ENCODE results near the gene TF.

TF gene

DNA sequence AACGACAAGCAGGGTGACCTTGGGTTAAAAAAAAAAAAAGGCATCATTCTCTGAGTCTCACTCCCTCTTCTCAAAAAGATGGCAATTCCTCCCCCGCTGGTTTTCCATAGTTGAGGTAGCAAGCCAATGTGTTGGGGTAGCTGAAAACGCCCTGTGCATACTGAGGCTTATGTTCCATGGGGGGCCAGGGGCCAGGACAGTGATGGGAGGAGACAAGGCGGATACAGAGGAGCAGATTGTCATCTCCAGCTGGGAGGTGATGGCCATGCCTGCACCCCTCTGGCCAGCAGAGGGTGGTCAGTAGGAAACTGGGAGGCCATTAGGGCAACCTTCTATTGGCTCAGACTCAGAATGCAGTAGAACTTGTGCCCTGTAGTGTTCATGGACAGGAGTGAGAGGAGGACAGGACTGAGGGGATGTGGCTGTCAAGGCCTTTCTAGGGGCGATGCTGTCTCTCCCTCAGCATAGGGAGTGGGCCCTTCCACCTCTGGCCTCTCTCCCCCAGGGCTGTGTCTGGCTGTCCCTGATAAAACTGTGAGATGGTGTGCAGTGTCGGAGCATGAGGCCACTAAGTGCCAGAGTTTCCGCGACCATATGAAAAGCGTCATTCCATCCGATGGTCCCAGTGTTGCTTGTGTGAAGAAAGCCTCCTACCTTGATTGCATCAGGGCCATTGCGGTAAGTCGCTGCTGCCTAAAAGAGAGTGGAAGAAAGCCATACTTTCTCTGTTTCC, 1.9 kb downstream of the TF start:
- no peak for DNase-seq (ENCODE audit: low read depth)

DNA sequence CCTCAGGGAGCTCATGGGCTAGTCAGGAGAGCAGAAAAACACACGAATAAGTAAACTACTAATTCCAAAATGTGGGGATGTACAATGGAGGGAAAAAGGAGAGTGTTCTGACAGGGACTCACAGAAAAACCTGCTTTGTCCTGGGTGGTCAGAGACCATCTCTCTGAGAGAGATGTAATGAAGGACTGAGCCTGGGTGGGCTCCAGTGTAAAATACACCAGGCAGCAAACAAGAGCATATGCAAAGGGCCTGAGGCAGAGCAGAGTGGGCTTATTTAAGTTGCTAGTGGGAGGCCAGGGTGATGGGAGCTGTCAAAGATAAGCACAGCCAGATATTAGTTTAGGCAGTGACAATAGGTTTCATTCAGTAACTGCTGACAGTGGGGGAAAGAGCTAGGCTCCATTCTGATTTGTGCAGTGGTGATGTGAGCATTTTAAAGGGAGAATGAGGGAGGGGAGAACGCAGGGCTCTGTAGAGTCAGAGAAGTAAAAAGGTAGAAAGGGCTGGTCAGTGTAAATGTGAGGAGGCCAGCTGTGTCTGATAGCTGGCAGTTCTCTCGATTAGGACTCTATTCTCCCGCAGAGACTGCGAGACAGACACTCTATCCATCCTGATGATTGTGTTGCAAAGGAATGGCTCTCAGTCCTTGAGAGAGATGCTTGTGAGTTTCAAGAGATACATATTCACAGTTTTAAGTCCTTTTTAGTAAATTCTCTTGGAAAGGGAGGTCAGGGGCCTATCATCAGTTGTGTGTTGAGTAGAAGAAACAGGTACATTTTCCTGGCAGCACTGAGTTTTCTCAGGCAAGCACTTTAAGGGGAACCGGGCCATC, 3.5 kb downstream of the TF start:
- no peak for DNase-seq (ENCODE audit: low read depth)

DNA sequence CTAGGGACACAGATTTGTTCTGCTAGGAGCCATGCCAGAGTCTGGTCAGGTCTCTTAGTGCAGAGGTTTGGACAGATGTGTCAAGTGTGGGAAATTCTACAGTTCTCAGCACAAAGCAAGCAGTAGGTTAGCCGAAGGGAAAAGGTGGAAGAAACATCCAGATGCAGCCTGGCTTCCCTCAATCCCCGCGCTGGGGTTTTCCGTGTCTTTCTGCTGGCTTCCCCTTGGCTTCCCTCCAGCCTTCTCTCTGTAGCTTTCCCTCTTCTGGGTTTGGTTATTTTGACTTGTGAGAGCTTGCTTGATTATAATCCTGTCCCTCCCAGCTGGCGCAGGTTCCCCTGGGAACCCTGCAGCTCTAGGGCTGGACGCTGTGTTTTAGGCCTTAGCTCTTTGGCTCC, 4.1 kb downstream of the TF start:
- no peak for DNase-seq (ENCODE audit: low read depth)

DNA sequence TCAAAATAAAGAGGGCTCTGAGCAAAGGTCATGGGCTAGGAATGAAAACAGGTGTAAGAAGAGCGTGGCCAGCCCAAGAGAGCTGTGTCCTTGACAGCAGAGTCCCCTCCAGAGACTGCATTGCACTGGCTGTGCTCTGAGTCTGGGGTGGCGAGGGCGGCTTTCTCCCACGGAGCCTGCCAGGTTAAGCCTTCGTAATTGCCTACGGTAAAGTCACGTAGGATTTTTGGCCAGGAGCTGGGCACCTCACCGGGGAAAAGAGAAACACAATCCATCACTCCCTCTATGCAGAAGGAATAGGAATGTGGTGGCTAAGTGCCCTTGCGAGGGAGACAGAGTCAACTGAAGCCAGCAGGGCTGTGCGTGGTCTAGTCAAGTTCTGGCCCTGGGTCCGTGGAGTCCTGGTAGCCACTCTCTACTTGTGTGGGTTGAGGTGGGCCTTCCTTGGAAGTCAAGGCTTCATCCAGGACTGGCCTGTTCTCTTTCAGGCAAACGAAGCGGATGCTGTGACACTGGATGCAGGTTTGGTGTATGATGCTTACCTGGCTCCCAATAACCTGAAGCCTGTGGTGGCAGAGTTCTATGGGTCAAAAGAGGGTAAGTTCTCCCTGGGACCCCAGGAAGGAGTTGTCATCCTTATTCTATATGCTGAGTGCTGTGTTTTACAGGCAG, 7.0 kb downstream of the TF start:
- no peak for DNase-seq (ENCODE audit: low read depth)

DNA sequence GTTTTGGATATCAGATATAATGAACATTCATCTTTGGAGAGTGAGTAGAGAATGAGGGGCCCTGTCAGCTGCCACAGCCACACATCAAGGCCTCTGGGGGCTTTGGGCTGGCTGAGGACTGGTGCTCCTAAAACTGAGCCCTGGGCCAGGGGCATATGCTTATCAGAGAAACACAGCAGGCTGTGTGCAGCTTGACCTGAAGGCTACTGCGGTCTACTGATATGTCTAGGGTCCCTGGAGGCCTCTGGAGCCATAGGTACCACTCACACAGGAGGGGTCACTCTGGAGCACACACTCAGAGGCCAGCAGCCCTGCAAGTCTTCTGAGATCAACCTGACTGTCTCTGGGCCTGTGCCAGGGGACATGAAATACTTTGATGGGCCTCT, 7.6 kb downstream of the TF start:
- DNase-seq (ENCODE audit: low read depth), result no peak

DNA sequence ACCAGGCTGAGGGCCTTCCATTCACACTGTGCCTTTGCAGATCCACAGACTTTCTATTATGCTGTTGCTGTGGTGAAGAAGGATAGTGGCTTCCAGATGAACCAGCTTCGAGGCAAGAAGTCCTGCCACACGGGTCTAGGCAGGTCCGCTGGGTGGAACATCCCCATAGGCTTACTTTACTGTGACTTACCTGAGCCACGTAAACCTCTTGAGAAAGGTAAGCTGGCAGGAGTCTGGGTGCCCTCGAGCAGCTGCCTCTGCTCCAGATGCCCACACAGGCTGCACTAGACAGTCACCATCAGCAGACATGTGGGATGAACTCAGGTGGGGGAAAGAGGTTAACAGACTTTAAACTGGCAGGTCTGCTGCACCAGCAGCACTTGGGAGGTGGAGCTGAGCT, 8.3 kb downstream of the TF start:
- DNase-seq (ENCODE audit: low read depth), result no peak

DNA sequence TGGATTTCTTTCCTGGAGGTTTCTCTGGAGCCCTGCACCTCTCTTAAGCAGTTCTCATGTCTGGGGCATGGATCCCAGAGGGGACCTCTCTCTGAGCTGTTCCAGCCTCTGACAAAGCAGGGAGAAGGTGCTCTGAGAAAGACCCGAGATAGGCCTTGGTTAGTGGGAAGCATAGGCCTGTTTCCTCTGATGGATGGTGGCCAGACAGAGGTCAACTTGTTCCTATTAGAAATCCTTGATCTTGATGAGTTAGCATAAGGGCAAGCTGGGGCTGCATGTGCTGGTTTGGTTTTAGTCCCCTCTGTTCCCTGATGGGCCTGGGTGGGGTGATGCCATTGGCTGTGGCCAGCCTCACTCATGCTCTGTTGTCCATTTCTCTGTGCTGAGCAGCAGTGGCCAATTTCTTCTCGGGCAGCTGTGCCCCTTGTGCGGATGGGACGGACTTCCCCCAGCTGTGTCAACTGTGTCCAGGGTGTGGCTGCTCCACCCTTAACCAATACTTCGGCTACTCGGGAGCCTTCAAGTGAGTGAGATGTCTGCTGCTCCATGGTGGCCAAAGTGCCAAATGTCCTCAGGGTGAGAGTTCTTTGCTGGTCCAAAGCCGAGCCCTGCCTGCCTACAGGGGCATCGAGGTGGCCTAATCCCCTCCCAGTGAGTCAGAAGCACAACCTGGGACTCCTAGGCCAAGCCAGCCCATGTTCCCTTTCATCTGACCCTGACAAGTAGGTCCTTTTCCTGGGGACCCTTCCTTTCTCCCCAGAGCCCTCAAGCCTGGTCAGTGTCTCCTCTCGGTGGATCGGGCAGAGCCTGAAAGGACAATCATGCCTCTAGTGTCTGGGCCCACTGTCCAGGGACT, 9.0 kb downstream of the TF start:
- DNase-seq (ENCODE audit: low read depth), result no peak

DNA sequence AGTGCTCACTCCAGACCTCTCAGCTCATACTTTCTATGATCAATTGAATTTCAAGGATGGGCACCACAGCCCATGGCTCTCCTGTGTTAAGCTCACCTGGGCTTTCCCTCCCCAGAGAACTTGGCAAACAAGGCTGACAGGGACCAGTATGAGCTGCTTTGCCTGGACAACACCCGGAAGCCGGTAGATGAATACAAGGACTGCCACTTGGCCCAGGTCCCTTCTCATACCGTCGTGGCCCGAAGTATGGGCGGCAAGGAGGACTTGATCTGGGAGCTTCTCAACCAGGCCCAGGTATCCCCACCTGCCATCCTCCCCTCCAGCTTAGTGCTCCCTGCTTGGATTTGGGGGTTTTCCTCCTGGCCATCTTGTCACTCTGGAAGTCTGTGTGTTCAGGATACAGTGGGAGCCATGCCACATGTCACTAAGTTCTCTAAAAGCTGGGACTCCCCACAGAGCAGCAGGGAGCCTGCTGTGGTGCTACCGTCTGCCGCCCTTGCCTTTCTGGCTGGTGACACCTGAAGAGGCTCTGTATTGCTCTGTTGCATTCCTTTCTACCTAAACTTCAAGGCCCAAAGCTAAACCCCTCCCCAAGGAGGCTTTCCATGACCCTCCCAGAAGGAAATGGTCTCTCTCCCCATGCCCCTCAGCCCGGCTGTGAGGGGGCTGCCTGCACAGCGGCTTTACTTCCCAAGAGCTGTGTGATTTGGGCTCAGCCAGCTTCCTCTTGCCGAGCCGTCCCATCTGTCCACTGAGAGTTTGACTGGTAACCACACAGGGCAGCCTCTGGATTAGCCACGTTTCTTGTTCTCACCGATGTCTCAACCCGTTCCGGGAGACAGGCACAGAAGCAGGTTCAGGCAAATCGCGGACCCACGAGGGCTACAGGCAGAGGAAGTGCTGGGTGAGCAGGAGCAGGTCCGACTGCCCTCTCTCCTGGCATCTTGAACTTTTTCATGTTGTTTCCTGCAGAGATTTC, 10.8 kb downstream of the TF start:
- DNase-seq (ENCODE audit: low read depth), result no peak

DNA sequence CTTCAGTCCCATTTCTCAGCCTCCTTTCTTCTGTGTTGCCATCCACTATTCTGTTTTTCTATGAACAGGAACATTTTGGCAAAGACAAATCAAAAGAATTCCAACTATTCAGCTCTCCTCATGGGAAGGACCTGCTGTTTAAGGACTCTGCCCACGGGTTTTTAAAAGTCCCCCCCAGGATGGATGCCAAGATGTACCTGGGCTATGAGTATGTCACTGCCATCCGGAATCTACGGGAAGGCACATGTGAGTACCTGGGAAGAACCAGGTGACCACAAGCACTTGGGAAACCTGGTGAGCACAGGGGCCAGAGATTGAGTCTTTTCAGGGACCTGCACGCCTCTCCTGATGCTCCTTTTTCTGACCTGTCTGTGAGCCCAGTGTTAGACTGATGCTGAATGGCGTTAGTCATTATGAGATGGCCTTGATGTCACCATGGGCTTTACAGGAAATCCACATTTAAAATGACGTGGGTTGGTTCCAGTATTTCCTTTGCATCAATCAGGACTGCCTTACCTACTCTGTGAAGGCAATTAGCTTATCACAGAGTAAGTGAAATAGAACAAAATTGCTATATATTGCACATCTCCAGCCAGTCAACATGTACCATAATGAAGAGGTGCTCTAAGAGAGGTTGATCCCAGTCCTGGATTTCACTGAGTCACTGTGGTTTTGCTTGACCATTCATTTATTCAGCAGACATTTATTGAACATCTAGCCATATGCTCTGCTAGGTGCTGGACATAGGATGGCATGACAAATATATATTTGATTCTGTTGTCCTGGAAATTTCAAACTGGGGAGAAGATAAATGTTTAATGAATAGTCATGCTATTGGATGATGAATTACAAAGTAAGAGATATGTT, 11.7 kb downstream of the TF start:
- DNase-seq (ENCODE audit: low read depth), result no peak

DNA sequence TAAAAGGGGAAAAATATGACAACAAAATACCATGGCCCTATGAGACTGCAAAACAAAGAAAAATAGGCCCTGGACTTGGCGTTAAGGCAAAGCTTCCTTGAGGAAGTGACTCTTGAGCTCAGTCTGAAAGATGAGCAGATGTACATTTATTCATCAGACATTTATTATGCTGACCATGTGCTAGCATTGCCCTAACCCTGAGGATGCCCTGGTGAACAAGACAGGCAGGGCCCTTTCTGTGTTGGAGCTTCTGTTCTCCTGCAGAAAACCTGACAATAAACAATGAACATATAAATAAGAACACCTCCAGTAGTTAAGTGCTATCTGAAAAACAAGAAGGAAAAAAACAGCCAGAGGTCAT, 12.4 kb downstream of the TF start:
- no peak for DNase-seq (ENCODE audit: low read depth)

DNA sequence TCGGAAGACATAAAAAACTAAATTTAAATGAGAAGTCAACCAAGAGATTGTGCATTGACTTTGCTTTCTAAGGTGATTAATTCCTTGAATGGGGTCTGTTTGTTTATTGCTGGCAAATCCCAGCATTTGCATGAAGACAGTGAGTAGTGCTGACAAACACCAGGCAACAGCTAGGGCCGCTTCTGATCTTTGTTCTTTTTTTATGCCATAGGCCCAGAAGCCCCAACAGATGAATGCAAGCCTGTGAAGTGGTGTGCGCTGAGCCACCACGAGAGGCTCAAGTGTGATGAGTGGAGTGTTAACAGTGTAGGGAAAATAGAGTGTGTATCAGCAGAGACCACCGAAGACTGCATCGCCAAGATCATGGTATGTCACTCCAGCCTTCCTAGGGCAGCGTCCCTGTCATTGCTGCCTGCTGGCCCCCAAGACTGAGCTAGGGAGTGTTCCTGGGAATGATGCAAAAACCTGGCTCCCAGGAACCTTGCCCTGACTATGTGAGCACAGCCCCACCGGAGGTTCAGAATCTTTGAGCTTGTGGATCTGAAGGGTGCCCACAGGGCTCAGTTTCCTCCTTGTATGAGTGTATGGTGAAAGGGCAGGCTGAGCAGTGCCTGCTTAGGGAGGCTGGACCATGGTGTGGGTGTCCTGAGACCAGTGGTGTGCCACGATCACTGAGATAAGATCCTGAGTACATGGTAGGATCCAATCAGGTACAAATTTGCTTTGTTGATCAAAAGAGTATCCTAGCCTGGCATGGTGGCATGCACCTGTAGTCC, 13.0 kb downstream of the TF start:
- no peak for DNase-seq (ENCODE audit: low read depth)

DNA sequence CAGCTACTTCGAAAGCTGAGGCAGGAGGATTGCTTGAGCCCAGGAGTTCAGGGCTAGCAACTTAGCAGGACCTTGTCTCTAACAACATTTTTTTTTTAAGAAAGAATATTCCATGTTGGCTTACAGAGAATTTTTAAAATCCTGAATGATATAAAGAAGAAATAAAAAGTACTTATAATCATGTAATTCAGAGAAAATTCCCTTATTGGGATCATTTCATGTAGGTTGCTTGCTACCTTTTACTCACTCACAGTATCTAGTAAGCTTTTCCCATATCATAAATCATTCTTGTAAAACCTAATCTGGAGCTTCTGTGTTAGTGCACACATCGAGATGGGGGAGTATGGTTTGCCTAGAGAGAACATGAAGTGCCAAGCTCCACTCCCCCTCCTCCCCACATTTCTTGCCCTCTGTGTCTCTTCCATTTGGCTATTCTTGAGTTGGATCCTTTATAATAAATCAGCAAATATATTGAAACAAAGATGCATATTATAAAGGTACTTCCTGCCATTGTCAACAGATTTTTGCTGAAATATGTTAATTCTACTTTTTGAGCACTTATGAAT, 13.6 kb downstream of the TF start:
- no peak for DNase-seq (ENCODE audit: low read depth)

DNA sequence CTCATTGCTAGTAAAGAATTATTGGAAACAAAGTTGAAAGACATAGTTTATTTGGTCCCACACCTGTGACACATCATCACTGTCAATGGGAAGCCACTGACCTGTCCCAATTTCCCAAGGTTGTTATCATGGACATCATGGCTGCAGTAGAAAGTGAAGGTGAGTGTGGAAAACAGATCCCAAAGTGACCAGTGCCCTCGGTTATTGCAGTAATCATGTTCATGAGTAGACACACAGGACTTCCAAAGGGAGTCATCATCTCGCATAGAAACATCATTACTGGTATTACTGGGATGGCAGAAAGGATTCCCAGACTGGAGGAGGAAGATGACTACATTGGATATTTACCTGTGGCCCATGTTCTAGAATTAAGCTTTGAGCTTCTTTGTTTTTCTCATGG, 14.7 kb downstream of the TF start:
- no peak for DNase-seq (ENCODE audit: low read depth)

DNA sequence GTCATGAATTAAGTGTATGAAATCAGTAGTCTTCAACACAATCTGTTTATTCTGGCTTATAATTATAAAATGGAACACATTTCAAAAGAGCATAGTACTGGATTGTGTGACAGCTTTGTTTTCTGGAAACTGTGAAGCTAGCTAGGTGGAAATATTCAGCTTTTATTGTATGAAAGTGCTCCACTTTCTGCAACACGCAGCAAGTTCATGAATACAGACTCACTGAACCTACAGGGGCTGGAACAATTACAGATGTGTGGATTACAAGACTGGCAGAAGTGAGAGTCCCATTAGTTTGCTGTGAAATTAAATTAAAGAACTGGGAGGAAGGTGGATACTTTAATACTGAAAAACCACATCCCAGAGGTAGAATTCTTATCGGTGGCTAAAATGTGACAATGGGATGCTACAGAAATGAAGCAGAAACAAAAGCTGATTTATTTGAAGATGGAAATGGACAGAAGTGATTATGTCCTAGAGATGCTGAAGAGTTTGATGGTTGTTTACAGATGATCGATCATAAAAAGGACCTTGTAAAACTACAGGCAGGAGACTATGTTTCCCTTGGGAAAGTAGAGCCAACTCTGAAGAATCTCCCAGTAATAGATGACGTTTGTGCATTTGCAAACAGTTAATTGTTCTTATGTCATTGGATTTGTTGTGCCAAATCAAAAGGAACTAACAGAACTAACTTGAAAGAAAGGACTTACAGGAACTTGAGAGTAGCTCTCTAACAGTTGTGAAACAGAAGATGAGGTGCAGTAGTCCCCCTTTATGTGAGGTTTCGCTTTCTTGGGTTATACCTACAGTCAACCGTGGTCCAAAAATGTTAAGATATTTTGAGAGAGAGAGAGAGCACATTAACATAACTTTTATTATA, 15.7 kb downstream of the TF start:
- DNase-seq (ENCODE audit: low read depth), result no peak

DNA sequence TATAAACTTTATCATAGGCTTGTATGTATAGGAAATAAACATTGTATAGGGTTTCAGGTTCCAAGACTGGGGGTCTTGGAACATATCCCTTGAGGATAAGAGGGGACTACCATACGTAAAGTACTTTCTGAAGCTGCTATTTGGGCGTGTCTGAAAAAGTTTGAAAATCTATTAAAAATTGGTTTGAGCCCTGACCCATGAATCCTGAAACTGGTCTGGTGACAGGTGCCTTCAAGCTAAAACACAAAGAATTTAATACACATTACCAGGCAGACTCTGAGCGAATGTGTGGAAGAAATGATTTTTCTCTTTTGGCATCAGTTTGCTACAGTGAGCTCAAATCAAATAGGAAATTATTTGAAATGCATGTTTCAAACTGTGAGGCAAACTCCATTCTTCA, 16.3 kb downstream of the TF start:
- no peak for DNase-seq (ENCODE audit: low read depth)

DNA sequence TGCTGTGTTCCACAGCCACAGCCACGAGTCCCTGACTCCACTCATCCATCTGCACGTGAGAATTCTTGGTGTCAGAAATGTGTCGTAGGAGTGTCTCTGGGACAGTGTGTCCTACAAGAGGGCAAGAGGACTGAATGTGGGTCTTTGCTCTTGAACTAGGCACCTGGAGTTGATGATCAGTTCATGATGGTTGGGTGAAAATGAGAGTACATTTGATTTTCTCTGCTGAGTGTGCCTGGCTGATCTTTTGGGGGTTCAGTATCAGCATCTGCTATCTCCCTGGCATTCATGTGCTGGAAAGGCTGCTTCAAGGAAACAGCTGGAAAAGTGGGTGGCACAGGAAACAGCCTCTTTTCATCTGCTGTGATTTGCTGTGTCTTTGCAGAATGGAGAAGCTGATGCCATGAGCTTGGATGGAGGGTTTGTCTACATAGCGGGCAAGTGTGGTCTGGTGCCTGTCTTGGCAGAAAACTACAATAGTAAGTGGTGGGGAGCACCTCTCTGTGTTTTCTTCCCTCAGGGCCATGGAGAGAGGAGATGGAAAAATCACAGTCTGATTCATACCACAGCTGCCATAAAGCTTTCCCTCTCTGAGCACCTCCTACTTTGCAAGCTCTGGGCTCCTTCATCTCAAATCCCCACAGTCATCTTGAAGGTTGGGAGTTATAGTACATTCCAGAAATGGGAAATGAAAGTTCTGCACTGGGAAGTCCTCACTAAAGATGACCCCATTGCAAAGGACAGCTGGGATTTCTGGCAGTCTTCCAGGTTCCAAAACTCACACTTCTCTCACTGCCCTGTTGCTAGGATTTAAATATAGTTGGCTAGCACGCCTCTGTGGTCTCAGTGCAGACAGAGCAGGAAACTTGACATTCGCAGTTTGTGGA, 17.8 kb downstream of the TF start:
- DNase-seq (ENCODE audit: low read depth), result no peak

DNA sequence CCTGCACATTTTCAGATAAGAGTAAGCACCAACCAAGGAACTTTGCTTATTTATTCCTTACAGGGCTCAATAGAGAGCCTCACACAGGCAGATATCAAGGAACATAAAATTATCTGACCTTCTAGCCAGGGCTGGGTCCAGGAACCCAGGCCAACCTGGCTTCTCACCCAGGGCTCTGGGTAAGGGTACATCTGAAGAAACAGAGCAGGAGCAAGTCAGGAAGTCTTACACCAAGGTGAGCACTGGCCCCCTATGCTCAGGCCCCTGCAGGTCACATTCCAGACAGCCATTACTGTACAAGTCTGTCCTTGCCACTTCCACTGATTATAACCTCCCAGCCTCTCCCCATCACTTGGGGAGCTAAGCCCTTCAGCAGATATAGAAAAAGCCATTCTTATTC, 19.1 kb downstream of the TF start:
- no peak for DNase-seq (ENCODE audit: low read depth)

Measured in stimulated activated CD8-positive, alpha-beta memory T cell treated with anti-CD3 and anti-CD28 coated beads, Interleukin-7, amount 100 ng/mL, for 24 hours (primary cell).